NCI-H524 (cell line): ENCODE results near the gene SAMD4B.

Experiments used
- DNase-seq, 2 experiments: peaks; one replicate each; lab custom pipeline; 2025; lab: John Stamatoyannopoulos, UW

The SAMD4B gene

GRCh38 chr19:39390751-39391437, 48.7 kb downstream of the SAMD4B start, which contains the start of the genes MED29 and PAF1:
Gene MED29, plus strand, starts transcription at chr19:39391378. Its CDS starts 45 bp downstream, at chr19:39391423.
Gene PAF1, minus strand, starts transcription at chr19:39391106. Its CDS starts 242 bp downstream, at chr19:39390864.
- DNase-seq = peak; percentile 100

- peak; percentile 35 to 60 for DNase-seq
Measured at GRCh38 chr19:39397360-39398296, 55.4 kb downstream of the SAMD4B start.

- no peak for DNase-seq
Measured at GRCh38 chr19:39398297-39398864, 56.2 kb downstream of the SAMD4B start.

GRCh38 chr19:39399668-39400050, 57.4 kb downstream of the SAMD4B start:
- no peak for DNase-seq

- no peak for DNase-seq
Measured at GRCh38 chr19:39400061-39400460, 57.8 kb downstream of the SAMD4B start.

GRCh38 chr19:39401070-39401548, 58.9 kb downstream of the SAMD4B start:
- DNase-seq = no peak

GRCh38 chr19:39401549-39402345, 59.5 kb downstream of the SAMD4B start:
- DNase-seq = no peak

- peak; percentile 37 to 54 for DNase-seq
Measured at GRCh38 chr19:39402346-39403300, 60.4 kb downstream of the SAMD4B start.

GRCh38 chr19:39403331-39404312, 61.4 kb downstream of the SAMD4B start:
- peak; percentile 83 to 93 for DNase-seq

GRCh38 chr19:39405261-39405957, 63.2 kb downstream of the SAMD4B start:
- no peak for DNase-seq

- peak in 1 of 2 experiments; percentile 52 for DNase-seq
Measured at GRCh38 chr19:39405958-39406655, 63.9 kb downstream of the SAMD4B start.

- peak in 1 of 2 experiments; percentile 59 for DNase-seq
Measured at GRCh38 chr19:39406656-39407409, 64.6 kb downstream of the SAMD4B start, which contains the start of gene ZFP36. Gene ZFP36, plus strand, starts transcription at chr19:39406847. Its CDS starts 58 bp downstream, at chr19:39406905.

- DNase-seq = no peak
Measured at GRCh38 chr19:39407410-39407659, 65.1 kb downstream of the SAMD4B start.

- no peak for DNase-seq
Measured at GRCh38 chr19:39407660-39408391, 65.6 kb downstream of the SAMD4B start.

- peak in 1 of 2 experiments; percentile 19 for DNase-seq
Measured at GRCh38 chr19:39408392-39409207, 66.4 kb downstream of the SAMD4B start.
